HEK293 (cell line): Measurements from ENCODE around the gene ARHGAP24.

Experiments used
- CTCF ChIA-PET: fragments of 350-600 bp; formaldehyde crosslinking; extraction: SDS; loops from one replicate; lab custom pipeline; 2021; ENCODE audit warnings: antibody characterized with exemption; lab: Yijun Ruan, JAX
- POLR2A ChIA-PET: fragments of 300-600 bp; formaldehyde crosslinking; extraction: SDS; loops from one replicate; lab custom pipeline; 2020; ENCODE audit warnings: antibody characterized with exemption, inconsistent platforms; lab: Yijun Ruan, JAX
- H3K27ac ChIP-seq: fragments of 200-500 bp; sonication (Bioruptor generic); 2 replicates; pipeline ENCODE4 v1.5.1; 2014; ENCODE audit warnings: low read depth, low read length, control low read depth, inconsistent platforms; ENCODE audit errors: extremely low read depth
- H3K36me3 ChIP-seq, 2 experiments: fragments of 200-500 bp in 1 of 2; sonication (Bioruptor generic) in 1 of 2; 1 replicate in 1 of 2; 2 replicates in 1 of 2; pipeline ENCODE4 v1.5.1; 2014 to 2017; ENCODE audit warnings: inconsistent platforms in 2 of 2, low read length in 2 of 2; ENCODE audit not compliant: control insufficient read depth in 2 of 2, insufficient read depth in 1 of 2
- H3K4me1 ChIP-seq: fragments of 200-500 bp; sonication (Bioruptor generic); 2 replicates; pipeline ENCODE4 v1.5.1; 2014; ENCODE audit warnings: mild to moderate bottlenecking, low read length, inconsistent platforms; ENCODE audit not compliant: control insufficient read depth, insufficient read depth
- H3K4me3 ChIP-seq: 2 replicates; pipeline ENCODE4 v1.5.1; 2011; ENCODE audit warnings: low read depth, mild to moderate bottlenecking, control low read depth, low read length, moderate library complexity
- H3K9me3 ChIP-seq: fragments of 200-500 bp; sonication (Bioruptor generic); 2 replicates; pipeline ENCODE4 v1.5.1; 2014; ENCODE audit warnings: low read depth, low read length, inconsistent platforms; ENCODE audit not compliant: control insufficient read depth, insufficient read depth
- IKZF3 ChIP-seq: fragments of 450-650 bp; IDR thresholded peaks from 2 replicates; pipeline ENCODE4 v1.5.0; 2018; ENCODE audit warnings: missing biosample characterization, mild to moderate bottlenecking, missing genetic modification characterization, moderate library complexity
- KLF16 ChIP-seq: fragments of 450-650 bp; formaldehyde crosslinking; IDR thresholded peaks from 2 replicates; pipeline ENCODE4 v1.5.1; 2017; ENCODE audit warnings: missing biosample characterization, missing genetic modification characterization
- PBX3 ChIP-seq: sonication (generic); formaldehyde crosslinking; IDR thresholded peaks from 2 replicates; pipeline ENCODE4 v1.8.1; 2022; ENCODE audit warnings: mild to moderate bottlenecking, moderate library complexity, missing genetic modification reagents
- TRIM28 ChIP-seq: IDR thresholded peaks from 2 replicates; pipeline ENCODE4 v1.6.1; 2011; ENCODE audit warnings: low read length, control low read depth, borderline replicate concordance
- ZBTB10 ChIP-seq: fragments of 450-650 bp; formaldehyde crosslinking; IDR thresholded peaks from 2 replicates; pipeline ENCODE4 v1.5.1; 2016; ENCODE audit warnings: missing biosample characterization, missing genetic modification characterization
- ZNF133 ChIP-seq: fragments of 450-650 bp; formaldehyde crosslinking; IDR thresholded peaks from 2 replicates; pipeline ENCODE4 v1.5.1; 2016; ENCODE audit warnings: missing biosample characterization, missing genetic modification characterization
- ZNF148 ChIP-seq: fragments of 450-650 bp; formaldehyde crosslinking; IDR thresholded peaks from 2 replicates; pipeline ENCODE4 v1.5.0; 2017; ENCODE audit warnings: missing biosample characterization, missing genetic modification characterization, borderline replicate concordance
- ZNF214 ChIP-seq: fragments of 450-650 bp; formaldehyde crosslinking; IDR thresholded peaks from 2 replicates; pipeline ENCODE4 v1.5.1; 2017; ENCODE audit warnings: missing biosample characterization, mild to moderate bottlenecking, missing genetic modification characterization, borderline replicate concordance
- ZNF266 ChIP-seq: fragments of 450-650 bp; formaldehyde crosslinking; IDR thresholded peaks from 2 replicates; pipeline ENCODE4 v1.5.1; 2016; ENCODE audit warnings: missing biosample characterization, missing genetic modification characterization, low read depth
- ZNF391 ChIP-seq: fragments of 450-650 bp; formaldehyde crosslinking; IDR thresholded peaks from 2 replicates; pipeline ENCODE4 v1.5.1; 2016; ENCODE audit warnings: low read depth, missing biosample characterization, missing genetic modification characterization, borderline replicate concordance
- ZNF426 ChIP-seq: fragments of 450-650 bp; formaldehyde crosslinking; IDR thresholded peaks from 2 replicates; pipeline ENCODE4 v1.5.1; 2017; ENCODE audit warnings: missing biosample characterization, missing genetic modification characterization, mild to moderate bottlenecking, inconsistent platforms, moderate library complexity
- ZNF48 ChIP-seq: fragments of 450-650 bp; formaldehyde crosslinking; IDR thresholded peaks from 2 replicates; pipeline ENCODE4 v1.5.1; 2016; ENCODE audit warnings: missing biosample characterization, missing genetic modification characterization
- ZNF513 ChIP-seq: fragments of 450-650 bp; IDR thresholded peaks from 2 replicates; pipeline ENCODE4 v1.5.1; 2018; ENCODE audit warnings: missing biosample characterization, missing genetic modification characterization
- ZNF561 ChIP-seq: fragments of 450-650 bp; IDR thresholded peaks from 2 replicates; pipeline ENCODE4 v1.5.1; 2018; ENCODE audit warnings: missing biosample characterization, missing genetic modification characterization, borderline replicate concordance
- ZNF596 ChIP-seq: fragments of 450-650 bp; IDR thresholded peaks from 2 replicates; pipeline ENCODE4 v1.5.0; 2018; ENCODE audit warnings: missing biosample characterization, mild to moderate bottlenecking, missing genetic modification characterization, moderate library complexity
- ZNF624 ChIP-seq: fragments of 450-650 bp; formaldehyde crosslinking; IDR thresholded peaks from 2 replicates; pipeline ENCODE4 v1.5.1; 2017; ENCODE audit warnings: missing biosample characterization, missing genetic modification characterization
- ZNF677 ChIP-seq: fragments of 450-650 bp; IDR thresholded peaks from 2 replicates; pipeline ENCODE4 v1.5.0; 2018; ENCODE audit warnings: missing biosample characterization, mild to moderate bottlenecking, missing genetic modification characterization, moderate library complexity
- ZNF777 ChIP-seq: fragments of 450-650 bp; formaldehyde crosslinking; IDR thresholded peaks from 2 replicates; pipeline ENCODE4 v1.5.1; 2017; ENCODE audit warnings: missing biosample characterization, missing genetic modification characterization, borderline replicate concordance
- ZNF830 ChIP-seq: fragments of 450-650 bp; IDR thresholded peaks from 2 replicates; pipeline ENCODE4 v1.5.0; 2018; ENCODE audit warnings: missing biosample characterization, missing genetic modification characterization, low read depth, mild to moderate bottlenecking, moderate library complexity
- ZNF843 ChIP-seq: fragments of 450-650 bp; formaldehyde crosslinking; IDR thresholded peaks from 2 replicates; pipeline ENCODE4 v1.5.1; 2016; ENCODE audit warnings: missing biosample characterization, missing genetic modification characterization
- ZSCAN5A ChIP-seq: fragments of 450-650 bp; formaldehyde crosslinking; IDR thresholded peaks from 2 replicates; pipeline ENCODE4 v1.5.1; 2016; ENCODE audit warnings: missing biosample characterization, missing genetic modification characterization
- TF ChIP-seq, protein P1 (sequence below): fragments of 450-650 bp; formaldehyde crosslinking; IDR thresholded peaks from 2 replicates; pipeline ENCODE4 v1.5.1; 2016; ENCODE audit warnings: missing biosample characterization, missing genetic modification characterization

Gene ARHGAP24

DNA sequence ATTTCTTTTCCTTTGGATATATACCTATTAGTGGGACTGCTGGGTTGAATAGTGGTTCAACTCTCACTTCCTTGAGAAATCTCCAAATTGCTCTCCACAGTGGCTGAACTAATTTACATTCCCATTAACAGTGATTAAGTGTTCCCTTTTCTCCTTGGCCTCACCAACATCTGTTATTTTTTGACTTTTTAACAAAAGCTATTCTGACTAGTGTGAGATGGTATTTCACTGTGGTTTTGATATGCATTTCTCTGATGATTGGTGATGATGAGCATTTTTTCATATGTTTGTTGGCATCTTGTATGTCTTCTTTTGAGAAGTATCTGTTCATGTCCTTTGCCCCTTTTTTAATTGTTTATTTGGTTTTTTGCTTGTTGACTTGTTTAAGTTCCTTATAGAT is 471.9 kb downstream of the ARHGAP24 start:
- Histone ChIP-seq H3K27ac (no peak overlapping the region), H3K4me3 (no peak overlapping the region), H3K36me3 (no peaks in the 10 kb centered on the region), H3K4me1 (no peaks in the 10 kb centered on the region), H3K9me3 (no peaks in the 10 kb centered on the region)
- CTCF ChIA-PET, result interaction anchor here (0.7 to 0.8 kb wide), 2 partner anchors 186 to 841 kb away, joined by 3 read pairs; no protein-coding TSS in a partner anchor
- TF ChIP-seq TRIM28 (no peak), ZNF777 (no peak), ZBTB10 (tag by site-specific recombination) (no peak), ZNF266 (no peak), ZNF48 (tag by site-specific recombination) (no peak), ZNF133 (tag by site-specific recombination) (no peak), IKZF3 (tag by site-specific recombination) (no peak), ZNF513 (tag by site-specific recombination) (no peak), ZNF843 (tag by site-specific recombination) (no peak), ZNF148 (tag by site-specific recombination) (no peak), ZNF830 (no peak), ZNF561 (tag by site-specific recombination) (no peak), ZNF596 (tag by site-specific recombination) (no peak), ZNF391 (tag by site-specific recombination) (no peak), ZNF214 (tag by site-specific recombination) (no peak), ZNF677 (tag by site-specific recombination) (no peak), ZSCAN5A (tag by site-specific recombination) (no peak)
- POLR2A ChIA-PET, result no interaction called here

DNA sequence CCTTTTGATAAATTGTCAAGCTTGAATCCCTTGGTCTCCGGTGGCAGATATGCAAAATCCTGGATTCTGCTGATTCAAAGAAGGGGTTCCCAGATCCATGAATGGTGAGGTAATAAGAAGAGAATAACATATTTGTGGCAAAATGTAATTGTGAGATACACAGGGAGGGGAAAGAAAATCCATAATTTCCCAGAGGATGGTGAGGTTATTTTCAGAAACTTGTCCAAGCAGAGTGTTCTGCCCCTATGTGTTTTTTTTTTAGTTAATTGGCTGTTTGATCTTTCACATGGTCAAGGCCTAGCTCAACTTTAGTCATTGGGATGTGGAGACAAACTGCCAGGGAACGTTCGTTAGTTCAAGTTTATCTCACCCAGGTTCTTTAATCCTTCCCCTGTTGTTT is 476.1 kb downstream of the ARHGAP24 start:
- TF ChIP-seq ZNF513 (tag by site-specific recombination), result no peak
- TF ChIP-seq ZNF624 (tag by site-specific recombination), result no peak
- TF ChIP-seq PBX3, result no peak
- no peak for TF ChIP-seq KLF16
- TF ChIP-seq, protein P1, sequence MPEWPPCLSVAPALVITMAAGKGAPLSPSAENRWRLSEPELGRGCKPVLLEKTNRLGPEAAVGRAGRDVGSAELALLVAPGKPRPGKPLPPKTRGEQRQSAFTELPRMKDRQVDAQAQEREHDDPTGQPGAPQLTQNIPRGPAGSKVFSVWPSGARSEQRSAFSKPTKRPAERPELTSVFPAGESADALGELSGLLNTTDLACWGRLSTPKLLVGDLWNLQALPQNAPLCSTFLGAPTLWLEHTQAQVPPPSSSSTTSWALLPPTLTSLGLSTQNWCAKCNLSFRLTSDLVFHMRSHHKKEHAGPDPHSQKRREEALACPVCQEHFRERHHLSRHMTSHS (tag by site-specific recombination), result no peak
- no peak for TF ChIP-seq ZNF426 (tag by site-specific recombination)
- ChIA-PET POLR2A (no interaction called here), CTCF (interaction anchor here (0.6 kb wide), 1 partner anchor 402 kb away, joined by 3 read pairs; no protein-coding TSS in a partner anchor)
- Histone ChIP-seq H3K4me1 (no peaks in the 10 kb centered on the region), H3K9me3 (no peaks in the 10 kb centered on the region), H3K4me3 (no peak overlapping the region), H3K27ac (no peak overlapping the region), H3K36me3 (no peaks in the 10 kb centered on the region)
